OCI-LY3 (cell line): Measurements from ENCODE around the gene GLTP.

Source experiments
- H2AFZ ChIP-seq: fragments of 200-600, 300-600 bp; shearing (Covaris generic); 2 replicates; pipeline ENCODE4 v1.6.0; 2014; ENCODE audit warnings: antibody characterized with exemption, low read depth, low read length
- H3K27ac ChIP-seq: fragments of 200-600, 300-600 bp; sonication (generic); 2 replicates; pipeline ENCODE4 v1.5.1; 2014; ENCODE audit warnings: mild to moderate bottlenecking, low read length, moderate library complexity, mixed read lengths
- H3K27me3 ChIP-seq: fragments of 200-600, 300-600 bp; sonication (generic); 2 replicates; pipeline ENCODE4 v1.6.1; 2014; ENCODE audit warnings: low read depth, low read length, mixed read lengths
- H3K36me3 ChIP-seq: fragments of 200-600, 300-600 bp; sonication (generic); replicated peaks from 2 replicates; pipeline ENCODE3; 2014; ENCODE audit warnings: low read depth, low read length, mixed read lengths
- H3K4me1 ChIP-seq: fragments of 300-600, 200-600 bp; sonication (generic); 2 replicates; pipeline ENCODE4 v1.6.1; 2014; ENCODE audit warnings: low read length, mixed read lengths
- H3K4me2 ChIP-seq: fragments of 200-600, 300-600 bp; sonication (generic); 2 replicates; pipeline ENCODE4 v1.6.1; 2014; ENCODE audit warnings: low read length, mixed read lengths
- H3K4me3 ChIP-seq: fragments of 300-600, 200-600 bp; sonication (generic); 2 replicates; pipeline ENCODE4 v1.5.1; 2014; ENCODE audit warnings: antibody characterized with exemption, mild to moderate bottlenecking, low read length, moderate library complexity
- H3K79me2 ChIP-seq: fragments of 300-600, 200-600 bp; shearing (Covaris generic); 2 replicates; pipeline ENCODE4 v1.6.1; 2014; ENCODE audit warnings: mild to moderate bottlenecking, low read length, mixed read lengths
- H3K9ac ChIP-seq: fragments of 300-600, 200-600 bp; shearing (Covaris generic); 2 replicates; pipeline ENCODE4 v1.6.0; 2014; ENCODE audit warnings: mild to moderate bottlenecking, low read length, moderate library complexity
- H3K9me3 ChIP-seq: fragments of 200-600, 300-600 bp; shearing (Covaris generic); 2 replicates; pipeline ENCODE4 v1.6.1; 2014; ENCODE audit warnings: low read length, mixed read lengths; ENCODE audit not compliant: insufficient read depth
- H4K20me1 ChIP-seq: fragments of 200-600, 300-600 bp; sonication (generic); 2 replicates; pipeline ENCODE4 v1.6.1; 2016; ENCODE audit warnings: low read length, mixed read lengths; ENCODE audit not compliant: insufficient read depth
- EZH2phosphoT487 ChIP-seq: fragments of 200-600 bp; shearing (Covaris generic); IDR thresholded peaks from 2 replicates; pipeline ENCODE4 v1.6.1; 2018; ENCODE audit warnings: antibody characterized with exemption, mixed run types, low read depth
- TF ChIP-seq, protein P1 (sequence below): fragments of 200-600, 300-600 bp; sonication (generic); IDR thresholded peaks from 2 replicates; pipeline ENCODE4 v1.5.1; 2014; ENCODE audit warnings: antibody characterized with exemption, low read length, low read depth

GLTP gene

GRCh38 chr12:109815225-109815624 is 65.1 kb downstream of the GLTP start:
- H3K27ac ChIP-seq: no peak overlapping the region
- no peak overlapping the region for H3K4me3 ChIP-seq
- peaks cover 25% of the 10 kb centered on the region for H3K27me3 ChIP-seq
- no peaks in the 10 kb centered on the region for H3K4me1 ChIP-seq
- no peaks in the 10 kb centered on the region for H3K36me3 ChIP-seq
- H3K79me2 ChIP-seq: no peaks in the 10 kb centered on the region
- no peak overlapping the region for H3K9ac ChIP-seq
- TF ChIP-seq, protein P1, sequence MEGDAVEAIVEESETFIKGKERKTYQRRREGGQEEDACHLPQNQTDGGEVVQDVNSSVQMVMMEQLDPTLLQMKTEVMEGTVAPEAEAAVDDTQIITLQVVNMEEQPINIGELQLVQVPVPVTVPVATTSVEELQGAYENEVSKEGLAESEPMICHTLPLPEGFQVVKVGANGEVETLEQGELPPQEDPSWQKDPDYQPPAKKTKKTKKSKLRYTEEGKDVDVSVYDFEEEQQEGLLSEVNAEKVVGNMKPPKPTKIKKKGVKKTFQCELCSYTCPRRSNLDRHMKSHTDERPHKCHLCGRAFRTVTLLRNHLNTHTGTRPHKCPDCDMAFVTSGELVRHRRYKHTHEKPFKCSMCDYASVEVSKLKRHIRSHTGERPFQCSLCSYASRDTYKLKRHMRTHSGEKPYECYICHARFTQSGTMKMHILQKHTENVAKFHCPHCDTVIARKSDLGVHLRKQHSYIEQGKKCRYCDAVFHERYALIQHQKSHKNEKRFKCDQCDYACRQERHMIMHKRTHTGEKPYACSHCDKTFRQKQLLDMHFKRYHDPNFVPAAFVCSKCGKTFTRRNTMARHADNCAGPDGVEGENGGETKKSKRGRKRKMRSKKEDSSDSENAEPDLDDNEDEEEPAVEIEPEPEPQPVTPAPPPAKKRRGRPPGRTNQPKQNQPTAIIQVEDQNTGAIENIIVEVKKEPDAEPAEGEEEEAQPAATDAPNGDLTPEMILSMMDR: no peak
- TF ChIP-seq EZH2phosphoT487: no peak
- H3K4me2 ChIP-seq: no peak overlapping the region
- H4K20me1 ChIP-seq: no peaks in the 10 kb centered on the region
- H3K9me3 ChIP-seq: no peaks in the 10 kb centered on the region
- H2AFZ ChIP-seq: no peak overlapping the region

DNA sequence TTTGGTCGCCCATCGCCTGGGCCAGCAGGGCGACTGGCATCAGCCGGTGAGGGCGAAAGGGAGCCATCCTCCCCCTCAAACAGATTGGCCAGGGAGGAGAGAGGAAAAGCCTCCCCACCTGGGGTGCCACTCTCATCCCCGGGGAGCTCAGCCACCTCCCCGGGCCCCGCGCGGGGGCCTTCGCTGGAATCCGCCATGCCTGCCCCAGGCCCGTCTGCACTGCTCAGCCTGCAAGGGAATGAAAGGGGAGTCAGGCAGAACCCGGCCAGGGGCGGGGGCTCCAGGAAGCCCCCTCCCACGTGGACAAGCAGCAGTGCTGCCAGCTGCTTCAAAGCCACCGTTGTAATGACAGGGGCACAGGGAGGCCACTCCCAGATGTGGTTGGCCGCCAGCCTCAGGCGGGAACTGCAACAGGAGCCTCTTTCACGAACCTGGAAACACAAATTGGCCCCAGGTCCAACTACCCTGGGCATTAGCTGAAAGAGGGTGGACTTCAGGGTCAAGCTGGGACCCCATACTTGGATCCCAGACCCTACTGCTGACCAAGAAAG is 65.7 kb downstream of the GLTP start:
- Histone ChIP-seq H3K4me3 (no peak overlapping the region), H4K20me1 (no peaks in the 10 kb centered on the region), H3K9me3 (no peaks in the 10 kb centered on the region), H3K36me3 (no peaks in the 10 kb centered on the region), H3K4me1 (no peaks in the 10 kb centered on the region), H3K79me2 (no peaks in the 10 kb centered on the region), H3K27me3 (peaks cover 22% of the 10 kb centered on the region), H3K9ac (no peak overlapping the region), H3K4me2 (no peak overlapping the region), H2AFZ (no peak overlapping the region), H3K27ac (no peak overlapping the region)
- TF ChIP-seq, protein P1: no peak
- TF ChIP-seq EZH2phosphoT487: no peak

GRCh38 chr12:109813810-109814416 is 66.4 kb downstream of the GLTP start:
- no peak for TF ChIP-seq EZH2phosphoT487
- TF ChIP-seq, protein P1: no peak
- Histone ChIP-seq H2AFZ (no peak overlapping the region), H3K36me3 (no peaks in the 10 kb centered on the region)

GRCh38 chr12:109811624-109811995 is 68.7 kb downstream of the GLTP start:
- Histone ChIP-seq H2AFZ (no peak overlapping the region), H3K4me1 (no peaks in the 10 kb centered on the region), H3K27ac (no peak overlapping the region), H3K4me3 (no peak overlapping the region), H3K79me2 (no peaks in the 10 kb centered on the region), H3K9ac (no peak overlapping the region), H3K36me3 (no peaks in the 10 kb centered on the region), H3K27me3 (no peaks in the 10 kb centered on the region), H3K4me2 (no peak overlapping the region), H4K20me1 (no peaks in the 10 kb centered on the region), H3K9me3 (no peaks in the 10 kb centered on the region)
- no peak for TF ChIP-seq EZH2phosphoT487
- TF ChIP-seq, protein P1: no peak

More at GRCh38 chr12:109813810-109814416, 66.4 kb downstream of the GLTP start:
- Histone ChIP-seq H3K27ac (no peak overlapping the region), H3K9ac (no peak overlapping the region), H3K4me1 (no peaks in the 10 kb centered on the region), H4K20me1 (no peaks in the 10 kb centered on the region), H3K79me2 (no peaks in the 10 kb centered on the region), H3K4me3 (no peak overlapping the region), H3K4me2 (no peak overlapping the region), H3K9me3 (no peaks in the 10 kb centered on the region), H3K27me3 (peaks cover 15% of the 10 kb centered on the region)
